HUDEP-2 (cell line): Measurements from ENCODE around the gene CACNA1I.
A peak's percentile ranks its signal among the peaks of the same experiment; 100 is the strongest.

ENCODE experiments used
- DNase-seq, 76 experiments: peaks; one replicate each; lab custom pipeline; 2025; ENCODE audit not compliant: unreplicated experiment in 76 of 76; lab: John Stamatoyannopoulos, UW

Gene CACNA1I

DNA sequence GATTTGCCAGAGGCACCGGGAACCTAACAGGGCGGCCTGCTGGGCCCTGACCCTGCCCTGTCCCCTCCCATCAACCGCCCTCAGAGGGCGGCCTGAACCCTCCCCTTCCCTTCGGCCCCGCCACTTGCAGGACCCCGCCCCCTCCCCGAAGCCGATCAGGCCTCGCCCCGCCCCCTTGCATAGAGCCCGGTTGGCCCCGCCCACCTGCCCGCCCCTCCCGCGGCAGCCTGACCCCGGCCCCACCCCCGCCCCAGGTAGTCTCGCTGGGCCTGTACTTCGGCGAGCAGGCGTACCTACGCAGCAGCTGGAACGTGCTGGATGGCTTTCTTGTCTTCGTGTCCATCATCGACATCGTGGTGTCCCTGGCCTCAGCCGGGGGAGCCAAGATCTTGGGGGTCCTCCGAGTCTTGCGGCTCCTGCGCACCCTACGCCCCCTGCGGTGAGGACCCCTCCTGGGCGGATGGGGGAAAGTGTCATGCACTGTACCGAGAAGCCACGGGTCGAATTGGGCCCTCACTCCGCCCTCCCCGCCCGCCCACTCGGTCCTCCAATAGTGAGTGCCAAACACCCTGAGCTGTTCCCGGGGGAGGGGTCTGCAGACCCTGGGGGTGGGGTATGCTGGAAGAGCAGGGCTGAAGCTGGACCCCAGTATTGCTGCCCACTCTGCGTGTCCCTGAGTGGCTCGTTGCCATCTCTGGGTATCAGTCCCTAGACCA lies 94.1 kb downstream of the CACNA1I start:
- DNase-seq, result peak in 27 of 76 experiments; percentile 4 to 50 (median 30)

DNA sequence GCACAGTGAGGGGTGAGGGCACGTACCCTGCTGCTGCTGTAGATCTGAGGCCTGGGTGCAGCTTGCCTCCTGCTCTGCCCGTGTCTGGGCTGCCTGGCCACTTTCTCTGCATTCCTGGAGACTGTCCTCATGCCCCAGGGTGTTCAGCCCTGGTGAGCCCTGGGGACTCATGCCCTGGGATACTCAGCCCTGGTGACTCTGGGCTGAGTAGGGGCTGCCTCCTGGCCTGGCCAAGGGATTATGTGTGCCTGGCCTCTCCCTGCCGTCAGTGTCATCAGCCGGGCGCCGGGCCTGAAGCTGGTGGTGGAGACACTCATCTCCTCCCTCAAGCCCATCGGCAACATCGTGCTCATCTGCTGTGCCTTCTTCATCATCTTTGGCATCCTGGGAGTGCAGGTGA lies 94.7 kb downstream of the CACNA1I start:
- DNase-seq, result no peak

DNA sequence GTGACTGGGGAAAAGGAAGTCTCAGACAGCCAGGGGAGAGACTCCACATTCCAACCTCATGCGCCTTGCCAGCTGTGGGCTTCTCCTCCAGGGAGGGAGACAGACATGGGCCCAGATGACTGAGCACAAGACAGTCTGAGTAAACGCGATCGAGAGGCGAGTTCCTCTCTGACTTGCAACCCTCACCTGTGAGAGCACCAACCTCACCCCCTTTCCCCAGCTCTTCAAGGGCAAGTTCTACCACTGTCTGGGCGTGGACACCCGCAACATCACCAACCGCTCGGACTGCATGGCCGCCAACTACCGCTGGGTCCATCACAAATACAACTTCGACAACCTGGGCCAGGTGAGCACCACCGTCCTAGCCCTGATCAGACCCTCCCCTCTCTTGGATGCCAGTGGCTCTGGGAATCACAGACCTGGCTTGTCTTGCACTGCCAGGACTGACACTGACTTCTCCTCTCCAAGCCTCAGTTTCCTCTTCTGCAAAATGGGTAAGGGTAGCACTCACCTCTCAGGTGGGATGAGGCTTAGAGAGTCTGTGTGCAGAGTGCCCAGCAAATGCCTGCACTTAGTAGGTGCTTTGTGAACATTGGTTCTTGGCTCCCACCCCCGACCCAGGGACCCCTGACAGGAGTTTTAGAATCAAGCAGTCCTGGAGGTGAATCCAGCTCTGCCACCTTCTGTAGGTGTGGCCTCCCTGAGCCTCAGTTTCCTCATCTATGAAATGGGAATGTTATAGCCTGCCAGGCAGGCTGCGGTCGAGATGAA lies 95.3 kb downstream of the CACNA1I start:
- no peak for DNase-seq

DNA sequence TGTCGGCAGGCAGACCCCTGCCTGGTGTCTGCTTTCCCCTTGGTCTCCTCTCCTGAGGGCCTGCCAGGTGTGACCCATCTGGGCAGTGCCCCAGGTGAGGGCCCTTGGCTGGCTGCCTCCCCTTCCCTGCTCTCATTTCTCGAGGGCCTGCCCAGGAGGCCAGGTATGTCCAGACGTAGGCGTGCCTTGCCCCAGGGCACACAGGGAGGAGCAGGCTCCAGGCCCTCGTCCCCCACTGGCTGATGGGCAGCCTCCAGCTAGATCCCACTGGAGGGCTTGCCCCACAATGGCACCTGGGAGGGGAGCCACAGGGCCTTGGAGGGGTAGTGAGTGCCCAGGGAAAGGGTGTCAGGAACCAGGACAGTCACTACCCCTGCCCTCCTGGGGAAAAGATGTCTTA lies 95.9 kb downstream of the CACNA1I start:
- DNase-seq, result no peak

DNA sequence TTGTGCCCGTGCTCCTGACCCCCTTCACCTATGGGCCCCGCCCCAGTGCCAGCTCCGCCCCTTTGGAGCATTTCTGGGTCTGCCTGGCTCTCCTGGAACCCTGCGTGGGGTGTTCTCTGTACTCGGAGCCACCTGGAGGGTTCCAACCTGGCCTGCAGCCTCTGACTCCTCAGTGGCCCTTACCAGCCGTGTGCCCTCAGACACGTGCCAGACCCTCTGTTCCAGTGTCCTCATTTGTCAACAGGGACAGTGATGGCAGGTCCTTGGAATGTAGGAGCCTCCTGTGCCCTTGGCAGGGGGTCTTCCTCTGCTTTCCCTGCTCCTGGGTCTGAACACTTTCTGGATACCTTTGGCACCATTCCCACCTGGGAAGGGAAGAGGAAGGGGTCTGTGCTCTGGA lies 96.4 kb downstream of the CACNA1I start:
- DNase-seq, result no peak

DNA sequence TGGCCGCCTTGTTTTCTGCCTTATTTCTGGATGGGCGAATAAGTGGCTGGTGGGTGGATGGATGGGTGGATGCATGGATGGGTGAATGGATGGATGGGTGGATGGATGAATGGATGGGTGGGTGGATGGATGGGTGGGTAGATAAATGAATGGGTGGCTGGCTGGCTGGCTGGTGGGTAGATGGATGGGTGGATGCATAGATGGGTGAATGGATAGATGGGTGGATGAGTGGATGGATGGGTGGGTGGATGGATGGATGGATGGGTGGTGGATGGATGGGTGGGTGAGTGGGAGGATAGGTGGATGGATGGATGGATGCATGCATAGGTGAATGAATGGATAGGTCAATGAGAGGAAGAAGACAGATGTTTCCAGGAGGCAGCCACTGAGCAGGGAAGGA lies 98.9 kb downstream of the CACNA1I start:
- no peak for DNase-seq

DNA sequence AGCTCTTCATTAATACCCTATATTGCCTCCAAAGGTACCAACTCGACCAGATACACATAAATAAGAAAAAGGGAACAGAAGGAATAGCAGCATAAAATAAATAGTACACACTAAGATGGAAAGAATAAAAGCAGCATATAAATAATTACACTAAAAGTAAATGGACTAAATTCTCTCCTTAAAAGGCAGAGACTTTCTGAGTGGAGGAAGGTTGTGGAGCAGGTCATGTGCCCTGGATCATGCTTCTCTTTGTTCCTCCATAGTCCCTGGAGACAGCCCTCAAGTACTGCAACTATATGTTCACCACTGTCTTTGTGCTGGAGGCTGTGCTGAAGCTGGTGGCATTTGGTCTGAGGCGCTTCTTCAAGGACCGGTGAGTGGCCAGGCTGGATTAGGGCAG lies 101.4 kb downstream of the CACNA1I start:
- no peak for DNase-seq

DNA sequence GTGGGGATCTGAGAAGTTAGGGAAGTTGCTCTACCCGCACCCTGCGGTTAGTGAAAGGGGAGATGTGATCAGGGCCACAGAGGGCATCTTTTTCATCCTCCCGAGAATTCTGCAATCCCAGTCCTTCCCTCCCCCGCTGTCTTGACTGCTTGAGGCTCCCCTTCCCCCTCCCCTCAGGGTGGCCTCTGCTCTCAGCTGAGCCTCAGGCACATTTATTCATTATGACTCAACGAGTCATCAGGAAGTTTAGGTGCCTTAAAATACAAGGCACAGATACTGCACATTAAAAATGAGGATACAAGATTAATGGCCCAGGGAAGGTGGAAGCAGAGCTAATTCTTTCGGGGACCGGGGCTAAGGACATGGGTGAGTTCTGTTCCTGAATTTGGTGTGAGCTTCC lies 104.0 kb downstream of the CACNA1I start:
- no peak for DNase-seq

DNA sequence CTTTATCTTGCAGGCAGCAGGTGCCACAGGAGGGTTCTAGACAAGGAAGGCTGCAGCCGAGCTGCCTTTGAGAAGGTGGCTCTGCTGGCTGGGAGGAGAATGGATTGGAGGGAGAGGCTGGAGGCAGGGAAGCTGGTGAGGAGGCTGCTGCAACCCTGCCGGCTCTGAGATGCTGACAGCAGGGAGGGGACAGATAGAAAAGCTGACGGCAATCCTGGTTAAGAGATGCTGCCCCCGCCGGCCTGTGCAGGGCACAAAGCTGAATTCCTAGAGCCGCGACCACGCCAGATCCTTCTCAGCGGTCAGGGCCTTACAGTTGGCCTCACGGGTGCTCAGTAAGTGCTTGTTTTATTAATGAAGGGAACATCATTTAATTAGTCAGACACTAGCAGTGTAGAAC lies 105.4 kb downstream of the CACNA1I start:
- DNase-seq, result no peak

DNA sequence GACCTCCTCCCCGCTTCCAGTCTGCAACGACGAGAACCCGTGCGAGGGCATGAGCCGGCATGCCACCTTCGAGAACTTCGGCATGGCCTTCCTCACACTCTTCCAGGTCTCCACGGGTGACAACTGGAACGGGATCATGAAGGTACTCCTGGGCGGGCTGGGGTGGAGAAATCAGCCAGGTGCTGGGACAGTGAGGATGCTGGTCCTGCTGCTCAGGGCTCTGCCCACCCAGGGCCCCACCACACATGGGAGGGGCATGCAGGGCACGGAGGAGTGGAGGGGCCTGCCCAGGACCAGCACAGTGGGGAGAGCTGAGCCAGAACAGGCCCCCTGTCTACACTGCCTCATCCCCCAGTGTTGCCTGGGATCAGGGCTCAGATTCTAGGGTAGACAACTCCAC lies 107.4 kb downstream of the CACNA1I start:
- DNase-seq, result no peak

DNA sequence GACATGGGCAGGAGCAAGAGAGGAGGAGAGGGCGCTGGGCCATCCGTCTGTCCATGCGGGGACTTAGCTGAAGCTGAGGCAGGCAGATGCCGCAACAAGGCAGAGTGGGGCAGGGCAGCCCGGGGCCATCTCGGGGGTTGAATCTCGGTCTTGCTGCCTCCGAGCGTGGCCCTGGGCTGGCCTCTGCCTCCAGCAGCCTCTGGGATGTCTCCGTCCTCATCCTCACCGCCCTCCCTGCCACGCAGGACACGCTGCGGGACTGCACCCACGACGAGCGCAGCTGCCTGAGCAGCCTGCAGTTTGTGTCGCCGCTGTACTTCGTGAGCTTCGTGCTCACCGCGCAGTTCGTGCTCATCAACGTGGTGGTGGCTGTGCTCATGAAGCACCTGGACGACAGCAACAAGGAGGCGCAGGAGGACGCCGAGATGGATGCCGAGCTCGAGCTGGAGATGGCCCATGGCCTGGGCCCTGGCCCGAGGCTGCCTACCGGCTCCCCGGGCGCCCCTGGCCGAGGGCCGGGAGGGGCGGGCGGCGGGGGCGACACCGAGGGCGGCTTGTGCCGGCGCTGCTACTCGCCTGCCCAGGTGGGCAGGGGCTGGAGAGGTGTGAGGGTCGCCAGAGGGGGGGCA lies 108.4 kb downstream of the CACNA1I start:
- DNase-seq, result no peak

DNA sequence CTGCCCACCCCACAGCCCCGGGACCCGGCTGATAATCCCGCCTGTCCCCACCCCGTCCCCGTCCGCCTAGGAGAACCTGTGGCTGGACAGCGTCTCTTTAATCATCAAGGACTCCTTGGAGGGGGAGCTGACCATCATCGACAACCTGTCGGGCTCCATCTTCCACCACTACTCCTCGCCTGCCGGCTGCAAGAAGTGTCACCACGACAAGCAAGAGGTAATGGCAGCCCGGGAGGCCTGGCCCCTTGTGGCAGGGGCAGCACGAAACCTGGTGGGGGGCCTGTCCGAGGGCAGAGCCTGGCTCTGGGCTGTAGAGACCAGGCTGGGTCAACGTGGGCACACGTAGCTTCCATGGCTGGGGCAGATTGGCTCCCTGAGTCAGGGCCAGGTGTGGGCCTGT lies 109.1 kb downstream of the CACNA1I start:
- DNase-seq, result no peak

DNA sequence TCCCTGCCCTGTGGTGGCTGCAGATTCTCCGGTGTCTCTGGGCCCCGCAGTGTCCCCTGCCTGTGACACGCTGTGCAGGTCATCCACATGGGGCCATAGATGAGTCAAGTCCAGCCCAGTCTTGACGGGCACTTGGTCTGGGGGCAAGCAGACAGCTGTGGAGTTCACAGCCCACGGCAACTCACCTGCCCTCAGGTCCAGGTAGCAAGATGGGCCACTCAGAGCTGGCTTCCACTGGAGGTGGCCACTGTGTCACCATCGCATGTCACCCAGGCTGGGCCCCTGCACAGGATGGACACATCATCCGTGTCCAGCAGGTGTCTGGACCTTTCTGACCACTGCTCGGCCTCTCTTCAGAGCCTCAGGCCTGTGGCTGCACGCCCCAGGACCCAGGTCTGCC lies 109.9 kb downstream of the CACNA1I start:
- no peak for DNase-seq

DNA sequence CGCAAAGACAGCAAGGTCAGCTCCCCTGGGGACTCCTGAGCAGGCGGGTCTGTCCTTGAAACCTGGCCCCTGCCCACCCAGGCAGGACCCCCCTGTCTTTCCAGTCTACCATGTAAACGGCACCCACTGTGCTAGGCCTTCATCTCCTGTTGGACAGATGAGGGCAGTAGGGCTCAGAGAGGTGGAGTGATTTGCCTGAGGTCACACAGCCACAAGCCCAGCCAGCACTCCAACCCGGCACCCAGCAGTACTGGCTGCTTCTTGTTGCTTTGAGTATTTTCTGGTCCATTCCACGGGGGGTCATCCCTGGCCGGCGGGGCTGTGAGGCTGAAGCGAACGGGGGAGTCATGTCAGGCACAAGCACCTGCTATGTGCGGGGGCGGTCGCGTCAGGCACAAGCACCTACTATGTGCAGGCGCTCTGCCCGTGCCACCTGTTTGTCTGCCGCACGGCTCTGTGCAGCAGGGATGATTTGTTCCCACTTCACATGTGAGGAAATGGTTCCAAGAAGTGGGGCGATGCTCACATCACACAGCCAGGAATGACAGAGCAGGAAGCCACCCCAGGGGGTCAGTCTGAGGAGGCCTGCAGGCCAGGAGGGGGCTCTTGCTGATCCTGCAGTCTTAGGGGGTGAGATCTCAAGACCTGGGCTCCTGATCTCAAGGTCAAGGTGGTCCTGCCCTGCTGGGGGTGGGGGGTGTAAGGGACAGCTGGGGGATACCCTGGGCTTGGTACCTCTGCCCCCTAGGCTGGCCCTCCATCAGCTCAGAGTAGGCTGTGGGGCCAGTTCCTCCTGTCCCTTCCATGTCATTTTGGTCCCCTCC lies 110.7 kb downstream of the CACNA1I start:
- no peak for DNase-seq

DNA sequence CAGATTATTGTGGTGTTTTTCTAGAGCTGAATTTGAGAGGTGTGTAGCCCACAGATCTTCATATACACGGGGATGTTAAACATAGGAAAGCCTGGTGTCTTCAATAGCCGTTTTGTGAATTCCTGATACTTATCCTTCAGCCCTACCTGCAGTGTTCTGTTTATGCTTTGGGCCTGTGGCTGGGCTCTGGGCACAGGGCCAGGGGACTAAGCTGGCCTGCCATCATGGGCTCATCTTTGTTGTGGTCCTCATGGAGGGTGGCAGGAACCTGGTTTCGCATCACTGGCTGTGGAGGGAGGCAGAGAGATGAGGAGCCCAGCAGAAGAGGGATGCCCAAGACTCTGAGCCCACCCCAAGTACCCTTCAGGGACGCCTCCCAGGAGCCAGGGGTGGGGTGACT lies 112.4 kb downstream of the CACNA1I start:
- DNase-seq, result no peak

DNA sequence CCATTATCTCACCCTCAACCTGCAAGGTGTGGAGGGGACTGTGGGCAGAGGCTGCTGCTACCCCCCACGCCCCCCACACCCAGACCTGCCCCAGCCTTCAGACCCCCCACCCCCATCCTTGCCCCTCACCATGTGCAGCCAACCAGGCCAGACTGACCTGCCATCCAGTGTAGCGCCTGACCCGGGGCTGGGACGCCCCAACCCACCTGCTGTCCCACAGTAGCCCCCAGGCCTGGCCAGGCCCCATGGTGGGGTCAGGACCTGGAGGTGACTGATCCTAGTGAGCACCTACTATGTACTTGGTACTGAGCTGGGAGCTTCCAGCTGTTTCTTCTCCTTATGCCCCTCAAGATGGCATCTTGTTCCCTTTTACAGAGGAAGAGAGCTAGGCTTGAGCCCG lies 113.1 kb downstream of the CACNA1I start:
- DNase-seq, result no peak

DNA sequence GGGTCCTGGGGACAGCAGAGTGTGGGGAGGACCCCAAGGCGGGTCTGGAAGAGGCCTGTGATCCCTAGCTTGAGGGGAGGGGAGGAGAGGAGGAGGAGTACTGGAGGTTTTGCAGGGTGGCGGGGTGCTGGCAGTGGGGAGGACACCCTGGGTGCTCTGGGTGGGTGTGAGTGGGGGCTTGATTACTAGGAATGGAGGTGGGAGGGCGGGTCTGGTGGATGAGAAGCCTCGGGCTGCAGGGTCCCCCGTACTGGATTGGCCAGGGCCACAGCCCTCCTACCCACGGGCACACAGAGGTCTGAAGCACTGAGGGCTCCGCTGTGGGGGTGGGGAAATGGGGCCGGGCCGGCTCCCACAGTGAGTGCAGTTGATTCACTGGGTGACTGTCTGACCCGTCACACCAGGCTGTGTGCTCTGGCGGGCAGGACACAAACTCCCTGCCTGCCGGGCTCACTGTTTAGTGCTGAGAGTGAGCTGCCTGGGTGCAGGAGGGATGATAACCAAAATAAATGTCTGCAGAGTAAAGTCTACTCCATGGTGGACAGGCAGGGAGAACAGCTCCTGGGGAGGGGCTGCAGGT lies 114.2 kb downstream of the CACNA1I start:
- DNase-seq, result no peak

DNA sequence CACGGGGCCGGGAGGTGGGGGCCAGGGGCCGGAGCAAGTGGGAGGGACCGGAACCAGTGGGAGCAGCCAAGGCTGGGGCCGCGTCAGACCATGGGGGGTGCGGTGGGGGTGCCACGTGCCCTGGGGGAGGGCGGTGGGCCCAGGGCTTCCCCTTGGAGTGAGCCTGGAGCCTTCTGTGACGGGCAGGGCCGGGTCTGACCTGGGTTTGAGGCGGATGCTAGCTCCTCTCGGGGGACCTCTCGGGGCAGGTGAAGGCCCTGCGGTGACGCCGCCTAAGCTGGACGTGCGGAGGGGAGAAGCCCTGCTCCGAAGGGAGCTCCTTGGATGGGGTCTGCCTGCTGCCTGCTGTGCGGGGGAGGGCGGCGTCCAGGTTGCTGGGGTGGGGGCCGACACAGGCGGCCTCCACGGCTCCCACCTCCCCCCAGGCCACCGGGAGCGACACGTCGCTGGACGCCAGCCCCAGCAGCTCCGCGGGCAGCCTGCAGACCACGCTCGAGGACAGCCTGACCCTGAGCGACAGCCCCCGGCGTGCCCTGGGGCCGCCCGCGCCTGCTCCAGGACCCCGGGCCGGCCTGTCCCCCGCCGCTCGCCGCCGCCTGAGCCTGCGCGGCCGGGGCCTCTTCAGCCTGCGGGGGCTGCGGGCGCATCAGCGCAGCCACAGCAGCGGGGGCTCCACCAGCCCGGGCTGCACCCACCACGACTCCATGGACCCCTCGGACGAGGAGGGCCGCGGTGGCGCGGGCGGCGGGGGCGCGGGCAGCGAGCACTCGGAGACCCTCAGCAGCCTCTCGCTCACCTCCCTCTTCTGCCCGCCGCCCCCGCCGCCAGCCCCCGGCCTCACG lies 115.0 kb downstream of the CACNA1I start:
- DNase-seq, result no peak

DNA sequence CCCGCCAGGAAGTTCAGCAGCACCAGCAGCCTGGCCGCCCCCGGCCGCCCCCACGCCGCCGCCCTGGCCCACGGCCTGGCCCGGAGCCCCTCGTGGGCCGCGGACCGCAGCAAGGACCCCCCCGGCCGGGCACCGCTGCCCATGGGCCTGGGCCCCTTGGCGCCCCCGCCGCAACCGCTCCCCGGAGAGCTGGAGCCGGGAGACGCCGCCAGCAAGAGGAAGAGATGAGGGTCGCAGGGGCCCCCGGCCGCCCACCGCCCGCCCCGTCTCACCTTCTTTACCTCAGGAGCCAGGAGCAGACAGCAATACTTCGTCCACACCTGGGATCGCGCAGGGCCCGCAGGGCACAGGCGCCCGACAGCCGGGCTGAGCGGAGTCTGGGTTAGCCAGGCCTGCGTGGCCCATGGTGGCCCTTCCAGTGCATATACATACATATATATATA lies 115.6 kb downstream of the CACNA1I start:
- DNase-seq, result no peak
